Neural crest cell (in vitro differentiated cells): ENCODE data around the gene CITED1. TPM values are rescaled to one million over a fixed set of nuclear protein-coding genes. Genes with fewer than 3 reads are reported as not detected.

Experiments used
- DNase-seq: peaks from one replicate; pipeline ENCODE4 v3.0.0; 2021; ENCODE audit warnings: low read depth, mixed read lengths, low spot score
- H3K27ac Mint-ChIP-seq: one replicate; pipeline ENCODE4 v1.8.0; 2021; ENCODE audit warnings: mild to moderate bottlenecking, mixed read lengths; ENCODE audit not compliant: unreplicated experiment
- H3K27me3 Mint-ChIP-seq: 2 replicates; pipeline ENCODE4 v1.8.0; 2021; ENCODE audit warnings: low read depth, mild to moderate bottlenecking, mixed read lengths
- H3K36me3 Mint-ChIP-seq: 2 replicates; pipeline ENCODE4 v1.8.0; 2021; ENCODE audit warnings: low read depth, mild to moderate bottlenecking, mixed read lengths
- H3K4me1 Mint-ChIP-seq: 2 replicates; pipeline ENCODE4 v1.8.0; 2021; ENCODE audit warnings: mixed read lengths
- H3K4me3 Mint-ChIP-seq: one replicate; pipeline ENCODE4 v1.8.0; 2021; ENCODE audit warnings: mild to moderate bottlenecking, mixed read lengths
- H3K9me3 Mint-ChIP-seq: 2 replicates; pipeline ENCODE4 v1.8.0; 2021; ENCODE audit warnings: mixed read lengths
- total RNA-seq: library from RNA; stranded (reverse); gene quantifications from 2 replicates; pipeline ENCODE4 v1.2.1, GENCODE V29; 2021
- TF ChIP-seq, protein P1 (sequence below): fragments of 200-600 bp; sonication (generic); conservative IDR thresholded peaks from 2 replicates; pipeline ENCODE4 v1.5.0; 2021; ENCODE audit warnings: antibody characterized with exemption, mild to moderate bottlenecking

Gene CITED1
- total RNA-seq, 1 donor from 2014 or later = 6.2 TPM

DNA sequence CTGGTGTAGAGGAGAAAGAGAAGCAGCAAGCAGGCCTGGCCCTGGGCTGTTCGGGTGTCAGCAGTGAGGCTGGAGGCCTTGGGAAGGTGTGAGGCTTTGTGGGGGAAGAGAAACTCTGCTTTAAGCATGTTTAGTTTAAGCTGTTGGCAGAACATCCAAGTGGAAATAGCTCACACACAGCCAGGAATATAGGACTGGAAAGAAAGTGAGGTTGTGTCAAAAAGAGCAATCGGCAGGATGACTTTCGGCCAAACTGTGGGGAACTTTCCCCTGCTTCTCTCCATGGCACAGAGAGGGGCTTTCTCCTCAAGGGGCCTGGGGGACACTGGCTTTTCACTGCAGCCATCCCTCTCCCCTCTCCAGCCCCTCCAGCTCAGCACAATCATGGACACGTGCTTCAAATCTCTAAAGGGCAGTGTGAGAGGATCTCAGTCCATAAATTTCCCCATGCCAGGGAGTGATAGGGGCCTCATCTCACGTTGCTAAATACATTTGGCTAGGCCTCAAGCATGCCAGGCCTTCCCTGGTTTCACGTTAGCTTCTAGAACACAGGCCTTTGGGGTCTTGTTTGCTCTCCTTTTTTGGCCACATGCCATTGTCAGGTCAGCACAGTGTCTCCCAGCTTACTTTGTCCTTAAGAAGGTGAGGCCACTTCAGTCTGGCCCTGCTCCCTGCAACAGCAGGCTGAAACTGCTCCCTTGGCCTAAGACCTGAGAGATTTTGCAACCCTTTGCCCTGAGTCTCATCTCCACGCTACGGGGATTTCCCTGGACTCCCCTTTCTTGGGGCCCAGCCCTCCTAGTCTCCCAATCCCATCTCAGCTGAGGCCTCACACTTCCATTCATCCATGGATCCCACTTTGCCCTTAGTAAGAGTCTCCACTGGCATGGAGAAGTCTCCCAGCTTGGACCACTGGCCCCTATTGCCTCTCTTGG is 8.3 kb upstream of the CITED1 start:
- no peaks in the 10 kb centered on the region for H3K36me3 Mint-ChIP-seq
- no peak overlapping the region for H3K27ac Mint-ChIP-seq
- H3K27me3 Mint-ChIP-seq = peaks cover 7% of the 10 kb centered on the region
- H3K9me3 Mint-ChIP-seq = no peaks in the 10 kb centered on the region
- TF ChIP-seq, protein P1, sequence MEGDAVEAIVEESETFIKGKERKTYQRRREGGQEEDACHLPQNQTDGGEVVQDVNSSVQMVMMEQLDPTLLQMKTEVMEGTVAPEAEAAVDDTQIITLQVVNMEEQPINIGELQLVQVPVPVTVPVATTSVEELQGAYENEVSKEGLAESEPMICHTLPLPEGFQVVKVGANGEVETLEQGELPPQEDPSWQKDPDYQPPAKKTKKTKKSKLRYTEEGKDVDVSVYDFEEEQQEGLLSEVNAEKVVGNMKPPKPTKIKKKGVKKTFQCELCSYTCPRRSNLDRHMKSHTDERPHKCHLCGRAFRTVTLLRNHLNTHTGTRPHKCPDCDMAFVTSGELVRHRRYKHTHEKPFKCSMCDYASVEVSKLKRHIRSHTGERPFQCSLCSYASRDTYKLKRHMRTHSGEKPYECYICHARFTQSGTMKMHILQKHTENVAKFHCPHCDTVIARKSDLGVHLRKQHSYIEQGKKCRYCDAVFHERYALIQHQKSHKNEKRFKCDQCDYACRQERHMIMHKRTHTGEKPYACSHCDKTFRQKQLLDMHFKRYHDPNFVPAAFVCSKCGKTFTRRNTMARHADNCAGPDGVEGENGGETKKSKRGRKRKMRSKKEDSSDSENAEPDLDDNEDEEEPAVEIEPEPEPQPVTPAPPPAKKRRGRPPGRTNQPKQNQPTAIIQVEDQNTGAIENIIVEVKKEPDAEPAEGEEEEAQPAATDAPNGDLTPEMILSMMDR = no peak
- H3K4me1 Mint-ChIP-seq = no peaks in the 10 kb centered on the region
- H3K4me3 Mint-ChIP-seq = no peak overlapping the region
- no peak for DNase-seq

GRCh38 chrX:72312311-72312940 is 6.7 kb upstream of the CITED1 start:
- H3K4me1 Mint-ChIP-seq = peaks cover 12% of the 10 kb centered on the region
- TF ChIP-seq, protein P1 = no peak
- no peak overlapping the region for H3K27ac Mint-ChIP-seq
- DNase-seq = no peak
- no peaks in the 10 kb centered on the region for H3K9me3 Mint-ChIP-seq
- H3K27me3 Mint-ChIP-seq = peaks cover 22% of the 10 kb centered on the region
- no peaks in the 10 kb centered on the region for H3K36me3 Mint-ChIP-seq
- no peak overlapping the region for H3K4me3 Mint-ChIP-seq

- Mint-ChIP-seq H3K9me3 (no peaks in the 10 kb centered on the region), H3K4me3 (peak overlapping the region; percentile 83), H3K36me3 (no peaks in the 10 kb centered on the region), H3K4me1 (peaks cover 22% of the 10 kb centered on the region), H3K27ac (no peak overlapping the region), H3K27me3 (peaks cover 43% of the 10 kb centered on the region)
- DNase-seq = no peak
- TF ChIP-seq, protein P1 = no peak
Measured at GRCh38 chrX:72309297-72310071, 3.8 kb upstream of the CITED1 start.

GRCh38 chrX:72308566-72309296 is 3.0 kb upstream of the CITED1 start:
- no peak overlapping the region for H3K27ac Mint-ChIP-seq
- H3K4me1 Mint-ChIP-seq = peaks cover 25% of the 10 kb centered on the region
- no peaks in the 10 kb centered on the region for H3K36me3 Mint-ChIP-seq
- H3K4me3 Mint-ChIP-seq = peak overlapping the region; percentile 83
- no peaks in the 10 kb centered on the region for H3K9me3 Mint-ChIP-seq
- peak; percentile 53 for DNase-seq
- TF ChIP-seq, protein P1 = no peak
- peaks cover 48% of the 10 kb centered on the region for H3K27me3 Mint-ChIP-seq

- no peak for DNase-seq
- H3K27ac Mint-ChIP-seq = no peak overlapping the region
- H3K4me1 Mint-ChIP-seq = peaks cover 25% of the 10 kb centered on the region
- no peaks in the 10 kb centered on the region for H3K36me3 Mint-ChIP-seq
- no peaks in the 10 kb centered on the region for H3K9me3 Mint-ChIP-seq
- TF ChIP-seq, protein P1 = no peak
- peaks cover 54% of the 10 kb centered on the region for H3K27me3 Mint-ChIP-seq
- peak overlapping the region; percentile 83 for H3K4me3 Mint-ChIP-seq
Measured at GRCh38 chrX:72308209-72308565, 2.5 kb upstream of the CITED1 start.
